ENCODE data around the gene CHADL.

CHADL gene

GRCh38 chr22:41254230-41254629 lies 13.5 kb upstream of the CHADL start:
- no peak for FAIRE-seq

DNA sequence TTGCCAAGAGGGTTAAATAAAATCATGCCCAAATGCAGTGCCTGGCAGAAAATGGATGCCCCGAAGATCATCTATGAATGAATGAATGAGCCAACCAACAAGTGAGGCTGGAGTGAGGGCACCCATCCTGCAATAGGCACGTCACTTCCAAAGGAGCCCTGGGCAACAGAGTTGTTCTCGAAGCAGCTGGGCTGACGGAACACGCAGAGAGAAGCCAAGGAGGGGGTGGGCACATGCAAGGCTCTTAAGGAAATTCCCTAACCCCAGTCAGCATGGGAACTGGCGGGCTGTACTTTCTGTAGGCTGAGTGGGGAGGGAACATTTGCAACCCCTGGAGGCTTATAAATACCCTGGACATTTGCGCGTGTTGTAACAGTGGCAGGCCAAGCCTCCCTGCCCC lies 11.6 kb upstream of the CHADL start:
- FAIRE-seq = no peak

DNA sequence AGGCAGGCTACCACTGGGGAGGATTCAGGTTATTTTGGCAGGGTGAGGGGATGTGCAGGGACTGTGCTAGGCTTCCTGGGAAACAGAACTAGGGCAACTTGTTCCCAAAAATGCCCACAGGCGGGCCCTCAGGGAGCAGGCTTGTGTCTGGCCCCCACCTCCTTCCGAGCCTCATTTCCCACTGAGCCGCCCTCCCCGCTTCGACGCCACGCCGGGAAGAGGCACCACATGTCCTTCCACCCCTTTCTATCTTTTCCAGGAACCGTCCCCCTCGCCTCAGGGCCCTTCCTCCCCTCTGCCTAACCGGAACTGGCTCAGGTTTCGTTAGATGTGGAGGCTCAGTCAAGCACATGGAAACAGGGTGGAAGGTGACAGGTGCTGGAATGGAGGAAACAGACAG lies 9.4 kb upstream of the CHADL start:
- FAIRE-seq = no peak

- no peak for FAIRE-seq
Observed at GRCh38 chr22:41249442-41249841, 8.7 kb upstream of the CHADL start.

DNA sequence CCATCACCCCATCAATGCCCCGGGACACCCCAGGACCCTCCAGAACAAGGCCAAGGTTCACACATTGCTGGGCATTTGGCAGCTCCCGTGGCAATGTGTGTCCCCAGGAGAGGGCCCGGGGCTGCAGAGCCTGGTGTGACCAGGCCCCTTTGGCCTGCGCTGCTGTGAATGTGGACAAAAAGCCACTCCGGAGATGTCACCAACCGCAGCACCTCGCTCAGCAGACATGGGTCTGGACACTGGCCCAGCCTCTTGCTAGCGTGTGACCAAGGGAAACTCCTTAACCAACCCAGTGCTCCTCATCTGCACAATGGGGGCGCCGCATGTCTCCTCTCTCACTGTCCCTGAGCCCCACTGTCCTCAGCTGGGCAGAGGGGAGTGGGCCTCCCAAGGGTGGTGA lies 8.0 kb upstream of the CHADL start:
- FAIRE-seq = no peak

GRCh38 chr22:41248314-41248713 lies 7.6 kb upstream of the CHADL start:
- no peak for FAIRE-seq

GRCh38 chr22:41247703-41248102 lies 7.0 kb upstream of the CHADL start:
- FAIRE-seq = no peak

GRCh38 chr22:41245917-41246499 lies 5.3 kb upstream of the CHADL start:
- no peak for FAIRE-seq

DNA sequence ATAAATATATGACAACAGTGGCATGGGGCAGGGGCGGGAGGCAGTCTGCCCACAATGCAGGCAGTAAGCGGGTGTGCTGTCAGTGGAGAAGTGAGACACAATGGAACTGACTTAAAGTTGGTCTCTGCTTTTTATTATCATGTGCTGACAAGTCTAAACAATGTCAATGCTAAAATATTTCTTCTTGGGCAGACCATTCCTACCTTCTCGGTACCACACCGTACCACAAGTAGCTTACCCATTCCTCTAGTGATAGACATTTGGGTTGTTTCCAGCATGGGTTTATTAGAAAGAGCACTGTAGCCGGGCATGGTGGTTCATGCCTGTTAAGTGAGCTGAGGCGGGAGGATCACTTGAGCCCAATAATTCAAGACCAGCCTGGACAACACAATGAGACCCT lies 2.6 kb upstream of the CHADL start:
- no peak for FAIRE-seq

DNA sequence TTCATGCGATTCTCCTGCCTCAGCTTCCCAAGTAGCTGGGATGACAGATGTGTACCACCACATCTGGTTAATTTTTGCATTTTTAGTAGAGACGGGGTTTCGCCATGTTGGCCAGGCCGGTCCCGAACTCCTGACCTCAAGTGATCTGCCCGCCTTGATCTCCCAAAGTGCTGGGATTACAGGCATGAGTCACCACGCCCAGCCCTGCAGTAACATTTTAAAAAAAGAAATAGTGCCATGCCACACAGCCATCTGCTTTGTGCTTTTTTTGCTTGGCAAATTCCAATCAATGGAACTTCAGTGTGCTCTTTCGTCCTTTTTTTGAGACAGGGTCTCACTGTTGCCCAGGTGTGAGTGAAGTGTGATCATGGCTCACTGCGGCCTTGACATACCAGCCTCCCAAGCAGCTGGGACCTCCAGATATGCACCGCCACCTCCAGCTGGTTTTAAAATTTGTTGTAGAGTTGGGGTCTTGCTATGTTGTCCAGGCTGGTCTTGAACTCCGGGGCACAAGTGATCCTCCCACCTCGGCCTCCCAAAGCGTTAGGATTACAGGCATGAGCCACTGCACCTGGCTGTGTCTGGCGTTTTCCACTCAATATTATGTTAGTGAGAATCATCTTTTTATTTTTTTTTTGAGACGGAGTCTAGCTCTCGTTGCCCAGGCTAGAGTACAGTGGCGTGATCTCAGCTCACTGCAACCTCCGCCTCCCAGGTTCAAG lies 1.8 kb upstream of the CHADL start:
- FAIRE-seq = no peak

GRCh38 chr22:41241133-41241676 lies 474 bp upstream of the CHADL start:
- no peak for FAIRE-seq

GRCh38 chr22:41239443-41240128 lies 1.1 kb downstream of the CHADL start:
- no peak for FAIRE-seq

DNA sequence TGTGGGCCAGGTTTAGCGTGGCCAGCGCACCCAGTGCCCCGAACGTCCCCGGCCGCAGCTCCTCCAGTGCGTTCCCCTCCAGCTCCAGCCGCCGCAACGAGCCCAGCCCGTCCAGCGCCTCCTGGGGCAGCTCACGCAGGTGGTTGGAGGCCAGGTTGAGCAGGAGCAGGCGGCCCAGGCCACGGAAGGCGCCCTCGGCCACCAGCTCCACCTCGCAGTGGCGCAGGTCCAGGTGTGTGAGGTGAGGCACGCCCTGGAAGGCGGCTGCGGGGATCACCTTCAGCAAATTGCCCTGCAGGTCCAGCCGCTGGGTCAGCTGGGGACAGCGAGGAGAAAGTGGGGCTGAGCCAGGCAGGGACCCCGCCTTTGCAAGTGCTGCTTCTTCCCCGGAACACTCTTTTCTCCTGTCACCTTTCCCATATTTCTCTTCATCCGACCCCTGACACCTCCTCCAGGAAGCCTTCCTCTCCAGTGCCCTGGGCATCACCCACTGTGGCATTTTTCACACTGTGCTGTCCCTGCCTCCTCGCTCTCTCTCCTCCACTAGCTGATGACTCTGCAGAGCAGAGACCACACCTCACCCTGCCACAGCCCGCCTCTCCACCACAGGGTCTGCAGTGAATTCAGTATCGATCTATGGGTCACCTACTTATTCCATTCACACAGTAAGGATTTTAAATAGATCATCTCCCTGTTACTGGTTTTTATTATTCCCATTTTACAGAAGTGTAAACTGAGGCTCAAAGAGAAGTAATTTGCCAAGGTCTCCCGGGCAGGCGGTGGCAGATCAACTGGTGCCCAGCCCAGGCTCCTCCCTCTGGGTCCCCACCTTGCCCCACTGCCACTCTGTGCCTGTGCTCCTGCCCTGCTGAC lies 1.9 kb downstream of the CHADL start:
- FAIRE-seq = no peak

DNA sequence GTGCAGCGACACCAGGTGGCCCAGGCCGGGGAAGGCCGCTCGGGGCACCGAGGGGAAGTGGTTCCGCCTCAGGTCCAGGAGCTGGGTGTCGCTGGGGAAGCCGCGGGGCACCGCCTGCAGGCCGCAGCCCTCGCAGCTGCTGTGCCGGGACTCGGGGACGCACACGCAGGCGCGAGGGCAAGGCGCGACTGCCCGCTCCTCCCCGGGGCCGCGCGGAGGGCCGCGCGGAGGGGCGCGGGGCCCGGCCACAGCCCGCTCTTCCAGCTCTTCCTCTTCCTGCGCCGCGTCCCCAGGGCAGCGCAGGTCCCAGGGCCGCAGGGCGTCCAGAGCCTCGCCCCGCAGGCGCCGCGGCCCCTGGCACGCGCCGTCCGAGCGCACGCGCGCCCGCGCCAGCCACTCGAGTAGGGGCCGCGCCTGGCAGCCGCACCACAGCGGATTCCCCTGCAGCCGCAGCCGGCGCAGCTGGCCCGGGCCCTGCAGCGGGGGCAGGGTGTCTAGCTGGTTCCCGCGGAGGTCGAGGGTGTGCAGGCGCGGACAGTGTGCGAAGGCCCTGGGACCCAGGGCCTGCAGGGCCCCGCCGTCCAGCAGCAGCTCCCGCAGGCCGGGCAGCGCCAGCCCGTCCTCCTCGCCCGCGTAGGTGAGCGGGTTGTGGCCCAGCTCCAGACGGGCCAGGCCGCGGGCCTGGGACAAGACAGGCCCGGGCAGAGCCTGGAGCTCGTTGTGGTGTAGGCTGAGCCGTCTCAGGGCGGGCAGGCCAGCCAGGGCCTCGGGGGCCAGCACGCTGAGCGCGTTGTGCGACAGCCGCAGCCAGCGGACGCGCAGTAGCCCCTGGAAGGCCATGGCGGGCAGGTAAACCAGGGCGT lies 2.8 kb downstream of the CHADL start:
- FAIRE-seq = no peak

- no peak for FAIRE-seq
Observed at GRCh38 chr22:41237036-41237706, 3.6 kb downstream of the CHADL start.

DNA sequence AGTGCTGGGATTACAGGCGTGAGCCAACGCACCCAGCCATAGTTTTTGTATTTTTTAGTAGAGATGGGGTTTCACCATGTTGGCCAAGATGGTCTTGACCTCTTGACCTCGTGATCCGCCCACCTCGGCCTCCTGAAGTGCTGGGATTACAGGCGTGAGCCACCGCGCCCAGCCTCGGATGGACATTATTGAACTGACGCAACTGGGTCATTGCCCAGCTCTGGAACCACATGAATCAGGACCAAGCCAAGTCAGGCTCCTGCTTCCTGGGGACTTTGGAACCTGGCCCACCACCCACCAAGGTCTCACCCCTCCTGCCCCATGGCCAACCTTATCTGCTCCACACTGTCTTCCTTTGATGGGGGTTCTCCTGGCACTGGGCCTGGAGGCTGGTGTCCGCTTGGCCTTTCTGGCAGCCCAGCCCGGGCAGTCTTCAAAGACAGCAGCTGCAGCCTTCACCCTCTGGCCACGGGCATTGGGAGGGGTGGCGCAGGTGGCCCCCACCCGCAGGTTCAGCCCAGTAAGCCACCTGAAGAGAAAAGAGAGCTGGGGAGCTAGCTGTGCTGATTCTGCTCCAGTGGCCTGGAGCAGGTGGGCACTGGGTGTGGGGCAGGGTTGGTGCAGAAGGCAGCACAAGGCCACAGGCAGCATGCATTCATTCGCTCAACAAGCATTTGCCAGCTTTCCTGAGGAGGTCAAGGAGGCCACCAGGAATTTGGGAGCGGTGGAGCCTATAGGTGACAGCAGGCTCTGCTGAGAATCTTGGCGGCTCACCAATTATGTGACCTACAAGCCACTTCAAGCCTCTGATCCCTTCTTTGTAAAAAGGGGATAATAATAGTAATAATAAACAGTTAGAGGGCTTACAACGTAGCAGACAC lies 5.7 kb downstream of the CHADL start:
- no peak for FAIRE-seq

DNA sequence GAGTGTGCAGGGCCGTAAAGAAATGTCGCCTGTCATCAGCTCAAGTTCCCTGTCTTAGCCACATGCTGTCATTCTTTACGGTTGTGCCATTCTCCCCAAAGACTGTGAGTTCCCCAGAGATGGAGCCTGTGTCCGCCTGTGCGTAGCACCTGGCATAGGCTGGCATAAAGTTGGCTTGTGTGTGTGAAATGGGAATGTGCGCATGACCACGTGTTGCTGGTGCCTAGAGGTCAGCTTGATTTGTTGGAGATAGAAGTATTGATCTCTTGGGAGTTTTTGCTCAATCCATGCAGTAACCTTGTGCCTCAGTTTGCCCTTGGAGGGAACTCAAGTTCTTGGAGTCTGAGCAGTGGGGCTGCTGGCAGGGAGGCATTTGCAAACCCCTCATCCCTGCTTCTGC lies 9.4 kb downstream of the CHADL start:
- FAIRE-seq = no peak

DNA sequence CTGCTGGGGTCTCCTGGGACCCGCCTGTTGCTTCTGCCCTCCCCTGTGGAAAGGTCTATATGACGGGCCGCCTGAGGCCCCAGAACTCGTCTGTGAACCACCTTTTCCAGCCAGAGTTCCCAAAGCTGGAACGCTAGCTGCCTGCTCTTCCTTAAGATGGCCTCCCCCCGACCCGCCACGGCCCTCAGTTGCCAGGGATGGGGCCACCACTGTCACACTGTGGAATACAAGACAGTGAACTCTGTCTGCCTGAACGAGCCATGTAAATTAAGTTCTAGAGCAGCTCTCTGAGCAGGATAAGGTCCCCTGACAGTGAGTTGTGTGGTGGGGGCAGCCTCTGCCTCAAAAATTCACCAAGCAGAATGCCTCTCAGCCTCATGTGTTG lies 10.3 kb downstream of the CHADL start:
- no peak for FAIRE-seq

DNA sequence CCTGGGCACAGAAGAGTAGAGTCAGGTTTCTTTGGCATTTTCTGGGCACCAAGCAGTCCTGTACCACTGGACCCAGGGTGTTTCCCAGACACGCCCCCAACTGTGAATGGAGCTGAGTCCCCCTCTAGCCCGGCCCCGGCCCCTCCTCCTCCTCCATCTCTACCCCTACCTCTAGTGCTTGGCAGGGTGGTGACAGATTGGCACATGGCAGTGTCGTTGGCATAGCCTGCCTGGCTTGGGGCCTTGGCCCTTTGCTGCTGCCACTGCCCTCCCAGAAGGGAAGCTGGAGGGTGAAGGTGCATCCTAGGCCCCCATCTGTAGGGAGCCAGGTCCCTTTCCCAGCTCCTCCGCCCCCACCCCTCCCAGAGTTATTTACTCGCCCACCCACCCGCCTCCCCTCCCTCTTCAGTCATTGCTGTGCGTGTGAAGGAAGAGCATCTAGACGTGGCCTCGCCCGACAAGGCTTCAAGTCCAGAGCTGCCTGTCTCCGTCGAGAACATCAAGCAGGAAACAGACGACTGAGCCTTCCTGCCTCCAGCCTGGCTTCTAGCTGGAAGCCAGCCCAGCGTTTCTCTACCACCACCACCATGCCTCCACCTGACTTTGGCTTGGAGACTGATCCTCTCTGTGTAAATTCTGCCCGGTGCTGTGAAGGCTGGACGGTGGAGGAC lies 10.9 kb downstream of the CHADL start:
- no peak for FAIRE-seq

- FAIRE-seq = no peak
Observed at GRCh38 chr22:41229215-41229614, 11.5 kb downstream of the CHADL start.

Measured in A204.1 (cell line).